ENCODE measurements around the gene HMGXB4.

GRCh38 chr22:35324067-35324466 lies 66.8 kb downstream of the HMGXB4 start:
- no peak for TF ChIP-seq CTCF (IDR thresholded peaks at IDR 0.05)
- TF ChIP-seq EZH2 (IDR thresholded peaks at IDR 0.05; ENCODE audit: borderline replicate concordance, insufficient read depth, low read depth, low read length, poor library complexity, severe bottlenecking) = no peak

Data from B cell (primary cell).